Measurements from ENCODE around the gene NELL2.
"Not testable (repeated sequence)": the region's sequence is repeated elsewhere in the genome, so short reads cannot be mapped to it uniquely, and the experiment has no call there.

NELL2 gene

GRCh38 chr12:44847403-44847802, 28.7 kb downstream of the NELL2 start:
- no peak for DNase-seq

- no peak for DNase-seq
These were observed 29.3 kb downstream of the NELL2 start for GRCh38 chr12:44846826-44847225.

GRCh38 chr12:44842669-44843068, 33.4 kb downstream of the NELL2 start:
- DNase-seq: no peak

GRCh38 chr12:44839785-44840184, 36.3 kb downstream of the NELL2 start:
- DNase-seq: no peak

GRCh38 chr12:44837114-44837755, 38.9 kb downstream of the NELL2 start:
- DNase-seq: no peak

- no peak for DNase-seq
These were observed 40.3 kb downstream of the NELL2 start for GRCh38 chr12:44835641-44836379.

- not testable (repeated sequence) for DNase-seq
These were observed 41.1 kb downstream of the NELL2 start for GRCh38 chr12:44834996-44835395.

GRCh38 chr12:44833561-44833960, 42.6 kb downstream of the NELL2 start:
- no peak for DNase-seq

GRCh38 chr12:44830566-44831055, 45.5 kb downstream of the NELL2 start:
- DNase-seq: no peak

- DNase-seq: no peak
These were observed 47.1 kb downstream of the NELL2 start for GRCh38 chr12:44829045-44829444.

- no peak for DNase-seq
These were observed 48.2 kb downstream of the NELL2 start for GRCh38 chr12:44827832-44828438.

GRCh38 chr12:44821702-44822101, 54.4 kb downstream of the NELL2 start:
- DNase-seq: not testable (repeated sequence)

- DNase-seq: no peak
These were observed 56.2 kb downstream of the NELL2 start for GRCh38 chr12:44819884-44820283.

- no peak for DNase-seq
These were observed 58.4 kb downstream of the NELL2 start for GRCh38 chr12:44817687-44818086.

- no peak for DNase-seq
These were observed 59.6 kb downstream of the NELL2 start for GRCh38 chr12:44816446-44817017.

GRCh38 chr12:44812062-44812461, 64.1 kb downstream of the NELL2 start:
- no peak for DNase-seq

- no peak for DNase-seq
These were observed 72.0 kb downstream of the NELL2 start for GRCh38 chr12:44804068-44804467.

GRCh38 chr12:44795970-44796369, 80.1 kb downstream of the NELL2 start:
- DNase-seq: no peak

GRCh38 chr12:44788731-44789130, 87.4 kb downstream of the NELL2 start:
- DNase-seq: no peak

- no peak for DNase-seq
These were observed 95.8 kb downstream of the NELL2 start for GRCh38 chr12:44780221-44780790.

- no peak for DNase-seq
These were observed 96.3 kb downstream of the NELL2 start for GRCh38 chr12:44779766-44780165.

GRCh38 chr12:44778863-44779262, 97.3 kb downstream of the NELL2 start:
- DNase-seq: no peak

GRCh38 chr12:44777044-44777443, 99.1 kb downstream of the NELL2 start:
- DNase-seq: no peak
